Mesenteric fat pad (tissue), 1 donor: ENCODE data around the gene C1orf87. TPM values are rescaled to one million over a fixed set of nuclear protein-coding genes. Genes with fewer than 3 reads are reported as not detected.

Experiments used
- DNase-seq: peaks from one replicate; pipeline ENCODE4 v3.0.0-alpha.2; 2020; ENCODE audit warnings: low spot score
- total RNA-seq: library from RNA; stranded (reverse); fragmentation: NEBNext Ultra II Directional; extraction: Animal tissue kit (Norgen Biotek cat#: 25700); gene quantifications from one replicate; pipeline ENCODE4 v1.2.1, GENCODE V29; 2021
- donor health status: DM: yes; HTN: yes; CAD: no.

The C1orf87 gene
- total RNA-seq, 1 donor from 2014 or later = not detected

GRCh38 chr1:60063561-60063960 is 10.0 kb downstream of the C1orf87 start:
- no peak for DNase-seq

GRCh38 chr1:60059468-60059867 is 14.1 kb downstream of the C1orf87 start:
- DNase-seq = no peak

GRCh38 chr1:60055336-60055735 is 18.2 kb downstream of the C1orf87 start:
- DNase-seq = no peak

- no peak for DNase-seq
These were observed 19.2 kb downstream of the C1orf87 start for GRCh38 chr1:60054374-60054773.

- DNase-seq = no peak
These were observed 21.0 kb downstream of the C1orf87 start for GRCh38 chr1:60052601-60053000.

- DNase-seq = no peak
These were observed 22.4 kb downstream of the C1orf87 start for GRCh38 chr1:60051191-60051590.

- DNase-seq = no peak
These were observed 24.4 kb downstream of the C1orf87 start for GRCh38 chr1:60049188-60049587.

GRCh38 chr1:60044881-60045280 is 28.7 kb downstream of the C1orf87 start:
- DNase-seq = no peak

- no peak for DNase-seq
These were observed 31.8 kb downstream of the C1orf87 start for GRCh38 chr1:60041783-60042182.

GRCh38 chr1:60037669-60038068 is 35.9 kb downstream of the C1orf87 start:
- no peak for DNase-seq

- DNase-seq = no peak
These were observed 36.6 kb downstream of the C1orf87 start for GRCh38 chr1:60036856-60037460.

GRCh38 chr1:60035921-60036320 is 37.6 kb downstream of the C1orf87 start:
- no peak for DNase-seq

GRCh38 chr1:60034999-60035398 is 38.6 kb downstream of the C1orf87 start:
- no peak for DNase-seq

GRCh38 chr1:60033066-60033465 is 40.5 kb downstream of the C1orf87 start:
- no peak for DNase-seq

GRCh38 chr1:60031146-60031545 is 42.4 kb downstream of the C1orf87 start:
- no peak for DNase-seq

- DNase-seq = no peak
These were observed 48.0 kb downstream of the C1orf87 start for GRCh38 chr1:60025552-60025951.

GRCh38 chr1:60017508-60018205 is 55.9 kb downstream of the C1orf87 start:
- no peak for DNase-seq

GRCh38 chr1:60010690-60011089 is 62.9 kb downstream of the C1orf87 start:
- no peak for DNase-seq

- DNase-seq = no peak
These were observed 65.1 kb downstream of the C1orf87 start for GRCh38 chr1:60008500-60008899.

- no peak for DNase-seq
These were observed 72.9 kb downstream of the C1orf87 start for GRCh38 chr1:60000625-60001024.

GRCh38 chr1:59999746-60000145 is 73.8 kb downstream of the C1orf87 start:
- no peak for DNase-seq

- no peak for DNase-seq
These were observed 74.6 kb downstream of the C1orf87 start for GRCh38 chr1:59999006-59999405.

GRCh38 chr1:59997479-59998115 is 76.0 kb downstream of the C1orf87 start:
- DNase-seq = no peak
